Lung (tissue), 12 donors: ENCODE measurements around the gene GABRR3. TPM values are rescaled to one million over a fixed set of nuclear protein-coding genes. Genes with fewer than 3 reads are reported as not detected.
A peak's percentile ranks its signal among the peaks of the same experiment; 100 is the strongest.

Source experiments
- ATAC-seq: fragments of 200-7000 bp; cut with Tn5 transposase; one replicate; pipeline ENCODE4 v1.9.1; 2020; ENCODE audit warnings: moderate number of reproducible peaks; ENCODE audit not compliant: insufficient read depth, low FRiP score
- DNase-seq, 3 donors: peaks; one replicate each; pipeline ENCODE4 v3.0.0-alpha.2; 2013 to 2017
- H3K27ac ChIP-seq, 2 donors: one replicate each; pipeline ENCODE4 v1.5.1; 2013; ENCODE audit warnings: mild to moderate bottlenecking in 2 of 2, moderate library complexity in 2 of 2, control low read depth in 1 of 2, inconsistent platforms in 1 of 2, low read depth in 1 of 2, low read length in 1 of 2
- H3K27me3 ChIP-seq, 3 donors: one replicate each; pipeline ENCODE4 v1.5.1; 2013; ENCODE audit warnings: low read length in 2 of 3; ENCODE audit not compliant: control insufficient read depth in 3 of 3, insufficient read depth in 3 of 3
- H3K36me3 ChIP-seq, 4 donors: one replicate each; pipeline ENCODE4 v1.5.1; 2013; ENCODE audit warnings: low read length in 4 of 4, mild to moderate bottlenecking in 1 of 4, moderate library complexity in 1 of 4; ENCODE audit not compliant: control insufficient read depth in 4 of 4, insufficient read depth in 4 of 4
- H3K4me1 ChIP-seq, 5 donors: one replicate each; pipeline ENCODE4 v1.5.1; 2013; ENCODE audit warnings: low read length in 5 of 5, mild to moderate bottlenecking in 2 of 5, moderate library complexity in 1 of 5; ENCODE audit not compliant: control insufficient read depth in 5 of 5, insufficient read depth in 5 of 5
- H3K4me3 ChIP-seq: one replicate; pipeline ENCODE4 v1.5.1; 2013; ENCODE audit warnings: mild to moderate bottlenecking, control low read depth, moderate library complexity
- H3K9ac ChIP-seq, 2 donors: one replicate each; pipeline ENCODE4 v1.5.1; 2013; ENCODE audit warnings: low read length in 2 of 2, control low read depth in 1 of 2; ENCODE audit not compliant: insufficient read depth in 1 of 2
- H3K9me3 ChIP-seq, 4 donors: one replicate each; pipeline ENCODE4 v1.5.1; 2013; ENCODE audit warnings: low read length in 3 of 4, mild to moderate bottlenecking in 1 of 4, moderate library complexity in 1 of 4; ENCODE audit not compliant: control insufficient read depth in 4 of 4, insufficient read depth in 3 of 4
- CTCF ChIP-seq: IDR thresholded peaks from 2 replicates; pipeline ENCODE4 v1.5.1; 2012; ENCODE audit warnings: mild to moderate bottlenecking; ENCODE audit errors: control extremely low read depth, extremely low read depth
- WGBS, 2 donors: extraction: QIAGEN DNeasy Blood & Tissue Kit; methylation state at CpG; one replicate each; pipeline ENCODE4 v1.1.7; 2013; 5-methylcytosine and 5-hydroxymethylcytosine counted together
- polyA plus RNA-seq, 2 donors: library from polyadenylated mRNA; stranded (reverse); fragments of 200-250 nt; gene quantifications; one replicate each; pipeline ENCODE4 v1.2.1, GENCODE V29; 2013
- total RNA-seq, 2 donors: library from RNA; depleted of rRNA in 1 of 2; stranded (reverse); fragments of >200 nt in 1 of 2; gene quantifications; one replicate each; pipeline ENCODE4 v1.2.1, GENCODE V29; 2014 to 2021
- donor health status: control.
- donor health status: control.
- donor health status: Bipolar disorder and iron deficiency.
- donor health status: healthy.
- donor health status: DM: yes; HTN: yes; CAD: no.

The GABRR3 gene
- total and polyA plus RNA-seq, 4 donors: 0.09 TPM; not detected in 3

GRCh38 chr3:97948351-97949109 lies 86.6 kb downstream of the GABRR3 start:
- H3K9ac ChIP-seq: no peak overlapping the region
- no peak for TF ChIP-seq CTCF
- no peaks in the 10 kb centered on the region for H3K27me3 ChIP-seq
- peaks cover 25 to 63% (median 33%) of the 10 kb centered on the region in 4 donors for H3K36me3 ChIP-seq
- H3K4me1 ChIP-seq: peaks cover 0 to 3% (median 0%) of the 10 kb centered on the region in 5 donors
- no peak overlapping the region for H3K4me3 ChIP-seq
- no peak for ATAC-seq
- WGBS, 2 donors: 94 to 95% methylated on average over 5 of the region's 5 CpGs
- H3K27ac ChIP-seq: no peak overlapping the region
- no peaks in the 10 kb centered on the region for H3K9me3 ChIP-seq
- no peak for DNase-seq

GRCh38 chr3:97942801-97943546 lies 92.1 kb downstream of the GABRR3 start:
- WGBS, 2 donors: 69 to 85% methylated on average over 4 of the region's 4 CpGs
- peaks cover 10 to 55% (median 32%) of the 10 kb centered on the region in 4 donors for H3K36me3 ChIP-seq
- no peaks in the 10 kb centered on the region for H3K27me3 ChIP-seq
- no peak overlapping the region for H3K4me3 ChIP-seq
- H3K27ac ChIP-seq: no peak overlapping the region
- no peak for DNase-seq
- H3K4me1 ChIP-seq: no peaks in the 10 kb centered on the region
- TF ChIP-seq CTCF: no peak
- H3K9ac ChIP-seq: no peak overlapping the region
- ATAC-seq: no peak
- no peaks in the 10 kb centered on the region for H3K9me3 ChIP-seq

GRCh38 chr3:97940034-97940433 lies 95.1 kb downstream of the GABRR3 start:
- DNase-seq: peak in 2 of 3 donors; percentile 38 to 44
- no peaks in the 10 kb centered on the region for H3K9me3 ChIP-seq
- ATAC-seq: no peak
- no peaks in the 10 kb centered on the region for H3K4me1 ChIP-seq
- peak; percentile 12 for TF ChIP-seq CTCF
- no peak overlapping the region for H3K9ac ChIP-seq
- no peak overlapping the region for H3K4me3 ChIP-seq
- H3K27me3 ChIP-seq: no peaks in the 10 kb centered on the region
- WGBS, 2 donors: 55 to 76% methylated on average over 1 of the region's 1 CpG
- H3K27ac ChIP-seq: no peak overlapping the region
- peaks cover 14 to 58% (median 35%) of the 10 kb centered on the region in 4 donors for H3K36me3 ChIP-seq
